HG02943 (cell line): ENCODE data around the gene PKNOX2.

ENCODE experiments used
- ATAC-seq: cut with Tn5 transposase; IDR thresholded peaks from one replicate; pipeline ENCODE4 v1.9.1; 2021; ENCODE audit warnings: mild to moderate bottlenecking, low read depth, moderate library complexity; ENCODE audit not compliant: unreplicated experiment

Gene PKNOX2

DNA sequence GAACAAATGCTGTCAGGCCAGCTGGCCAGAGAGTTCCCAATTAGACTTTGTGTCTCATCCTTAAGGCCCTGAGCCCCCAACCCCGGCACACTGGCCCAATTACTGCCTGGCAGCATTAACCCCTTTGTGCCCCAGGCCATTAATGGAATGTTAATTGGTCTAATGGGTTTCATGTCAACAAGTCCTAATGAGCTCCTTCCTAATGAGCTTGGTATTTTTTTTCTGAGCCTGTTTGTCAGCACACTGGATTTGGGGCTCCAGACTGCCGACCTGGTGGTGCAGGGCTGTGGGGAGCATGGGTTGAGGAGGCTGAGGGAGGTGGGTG is 182.7 kb downstream of the PKNOX2 start:
- ATAC-seq, result no peak

DNA sequence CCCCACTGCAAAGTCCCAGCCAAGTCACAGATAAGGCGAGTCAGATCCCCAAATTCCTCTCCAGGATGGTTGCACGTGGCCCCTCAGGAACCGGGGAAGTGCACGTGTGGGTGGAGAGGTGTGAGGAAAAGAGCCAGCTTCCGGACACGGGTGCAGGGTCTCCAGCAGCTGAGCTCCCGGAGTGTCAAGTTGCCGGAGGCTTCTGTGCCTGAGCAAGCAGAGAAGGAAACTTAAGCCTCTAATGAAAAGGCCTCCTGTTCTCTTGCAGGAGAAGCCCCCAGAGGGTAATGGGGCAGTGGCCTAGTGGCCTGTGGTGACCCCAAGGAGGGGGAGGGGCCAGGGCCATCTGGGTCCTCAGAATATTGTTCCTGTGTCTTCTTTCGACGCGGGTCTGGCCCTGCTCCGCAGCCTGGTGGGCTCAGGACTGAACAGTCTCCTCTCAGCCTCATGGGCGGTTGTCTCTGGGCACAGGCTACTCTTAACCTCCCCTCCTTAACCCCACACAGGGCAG is 183.6 kb downstream of the PKNOX2 start:
- no peak for ATAC-seq

GRCh38 chr11:125348674-125349309 is 184.2 kb downstream of the PKNOX2 start:
- ATAC-seq, result no peak

GRCh38 chr11:125350206-125351032 is 185.9 kb downstream of the PKNOX2 start:
- no peak for ATAC-seq

DNA sequence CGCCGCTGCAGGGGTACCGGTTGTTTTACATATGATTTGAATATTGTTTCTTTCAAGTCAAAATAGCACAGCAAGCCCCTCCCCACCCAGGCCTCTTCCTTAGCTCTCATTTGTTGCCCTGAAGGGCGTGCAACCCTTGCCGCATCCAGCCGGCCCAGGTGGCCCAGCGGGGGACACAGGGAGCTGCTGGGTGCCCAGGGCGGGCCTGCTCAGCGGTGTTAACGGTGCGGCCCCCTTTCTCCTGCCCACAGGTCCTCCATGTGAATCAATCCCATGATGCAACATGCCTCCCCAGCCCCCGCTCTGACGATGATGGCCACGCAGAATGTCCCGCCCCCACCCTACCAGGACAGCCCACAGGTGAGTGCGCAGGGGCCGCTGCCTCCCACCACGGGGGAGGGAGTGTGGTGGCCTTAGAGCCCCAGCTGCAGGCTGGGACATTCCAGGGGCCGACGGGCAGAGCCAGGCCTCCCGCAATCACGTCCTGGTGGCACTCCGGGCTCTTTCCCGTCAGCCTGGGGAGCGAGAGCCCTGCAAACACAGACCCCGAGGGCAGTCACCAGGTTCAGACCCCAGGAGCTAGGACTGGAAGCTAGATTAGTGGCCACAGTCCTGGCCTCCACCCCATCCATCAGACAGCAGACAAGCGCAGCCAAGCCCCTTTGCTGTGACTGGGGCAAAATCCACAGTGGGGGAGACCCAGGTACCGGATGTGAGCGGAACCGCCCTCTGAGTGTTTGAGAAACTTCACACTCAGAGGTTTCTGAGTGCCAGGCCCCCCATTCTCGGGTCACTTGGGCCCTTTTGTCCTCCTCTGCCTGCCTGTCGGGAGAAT is 186.7 kb downstream of the PKNOX2 start:
- ATAC-seq, result no peak

GRCh38 chr11:125351868-125352250 is 187.3 kb downstream of the PKNOX2 start:
- no peak for ATAC-seq

- ATAC-seq, result no peak
Observed at GRCh38 chr11:125356797-125357196, 192.2 kb downstream of the PKNOX2 start.

DNA sequence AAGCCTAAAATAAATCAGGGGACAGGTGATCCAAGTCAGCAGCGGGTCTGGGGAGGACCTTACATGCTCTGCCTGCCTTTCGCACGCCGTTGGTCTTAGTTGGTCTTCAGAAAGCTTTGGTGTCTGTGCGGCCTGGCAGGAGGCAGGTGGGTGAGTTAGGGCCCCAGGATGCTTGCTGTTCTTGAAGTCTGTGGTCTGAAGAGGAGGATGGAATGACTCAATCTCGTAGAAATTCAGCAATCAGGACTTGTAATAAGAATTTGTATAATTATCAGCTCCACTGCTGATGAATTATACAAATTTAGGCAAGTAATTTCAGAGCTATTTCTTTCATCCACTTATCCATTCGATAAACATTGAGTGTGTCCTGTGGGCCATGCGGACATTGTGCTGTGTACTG is 193.0 kb downstream of the PKNOX2 start:
- ATAC-seq, result no peak

- no peak for ATAC-seq
Observed at GRCh38 chr11:125358254-125358840, 193.8 kb downstream of the PKNOX2 start.

- ATAC-seq, result no peak
Observed at GRCh38 chr11:125359130-125359529, 194.6 kb downstream of the PKNOX2 start.

DNA sequence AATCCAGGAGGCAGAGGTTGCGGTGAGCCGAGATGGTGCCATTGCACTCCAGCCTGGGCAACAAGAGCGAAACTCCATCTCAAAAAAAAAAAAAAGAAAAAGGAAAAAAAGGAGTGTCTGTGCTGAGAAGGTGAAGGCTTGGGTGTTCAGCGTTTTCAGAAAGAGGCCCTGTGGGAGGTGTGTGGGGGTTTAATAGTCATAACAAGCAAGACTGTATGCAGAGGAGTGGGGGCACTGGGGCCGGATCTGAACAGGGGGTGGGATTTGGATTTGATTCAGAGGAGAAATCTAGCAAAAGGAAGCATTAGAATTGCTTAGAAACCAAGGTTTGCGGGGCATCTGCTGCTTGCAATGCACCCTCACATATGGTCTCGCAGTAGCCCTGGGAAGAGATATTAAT is 195.5 kb downstream of the PKNOX2 start:
- no peak for ATAC-seq

GRCh38 chr11:125364121-125364826 is 199.7 kb downstream of the PKNOX2 start:
- no peak for ATAC-seq

GRCh38 chr11:125365196-125365931 is 200.8 kb downstream of the PKNOX2 start:
- ATAC-seq, result no peak

DNA sequence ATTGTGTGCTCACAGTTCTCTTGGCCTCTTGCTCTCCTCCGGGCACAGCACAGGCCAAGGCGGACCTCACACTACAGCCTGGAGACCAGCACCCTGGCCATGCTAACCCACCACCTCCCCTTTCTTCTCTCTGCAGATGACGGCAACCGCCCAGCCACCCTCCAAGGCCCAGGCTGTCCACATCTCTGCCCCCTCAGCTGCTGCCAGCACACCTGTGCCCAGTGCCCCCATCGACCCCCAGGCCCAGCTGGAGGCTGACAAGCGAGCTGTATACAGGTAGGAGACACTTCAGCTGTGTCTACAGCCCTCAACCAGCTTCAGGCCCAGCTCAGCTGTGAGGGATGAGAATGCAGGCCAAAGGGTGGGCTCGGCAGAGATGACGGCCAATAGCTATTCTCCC is 203.2 kb downstream of the PKNOX2 start:
- ATAC-seq, result no peak

- no peak for ATAC-seq
Observed at GRCh38 chr11:125368757-125369156, 204.2 kb downstream of the PKNOX2 start.

DNA sequence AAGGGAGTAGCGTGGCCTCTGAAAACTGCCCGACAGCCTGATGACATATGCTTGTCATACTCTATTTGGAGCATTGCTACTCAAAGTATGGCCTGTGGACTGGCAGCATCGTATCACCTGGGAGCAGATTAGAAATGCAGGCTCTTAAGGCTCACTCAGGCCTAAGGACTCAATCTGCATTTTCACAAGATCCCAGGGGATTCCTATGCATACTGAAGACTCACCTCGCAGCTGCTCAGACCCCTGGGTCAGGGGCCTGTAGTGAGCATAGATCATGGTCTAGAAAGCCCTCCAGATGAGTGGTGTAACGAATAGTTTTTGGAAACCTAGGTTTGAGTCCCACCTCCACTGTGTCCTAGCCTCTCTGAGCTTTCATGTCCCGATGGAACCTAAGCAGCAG is 205.3 kb downstream of the PKNOX2 start:
- ATAC-seq, result no peak

- no peak for ATAC-seq
Observed at GRCh38 chr11:125370561-125371389, 206.2 kb downstream of the PKNOX2 start.

- ATAC-seq, result no peak
Observed at GRCh38 chr11:125371431-125371935, 206.9 kb downstream of the PKNOX2 start.
